ENCODE data around the gene SPINK6.

The SPINK6 gene

GRCh38 chr5:148230240-148230639 is 27.4 kb downstream of the SPINK6 start:
- TF ChIP-seq CTCF (IDR thresholded peaks at IDR 0.05; ENCODE audit: low read depth, low read length, missing control alignments), result no peak
- DNase-seq (ENCODE audit: low read depth), result no peak
- H3K4me3 ChIP-seq (ENCODE audit: low read depth, low read length), result no peak overlapping the region
- in situ Hi-C loops (cut with HindIII; ENCODE audit: low sequenced_read_pairs), result no loop called here

GRCh38 chr5:148237785-148238417 is 35.1 kb downstream of the SPINK6 start:
- no peak for TF ChIP-seq CTCF (IDR thresholded peaks at IDR 0.05; ENCODE audit: low read depth, low read length, missing control alignments)
- no peak for DNase-seq (ENCODE audit: low read depth)
- in situ Hi-C loops (cut with HindIII; ENCODE audit: low sequenced_read_pairs), result no loop called here
- H3K4me3 ChIP-seq (ENCODE audit: low read depth, low read length), result no peak overlapping the region

DNA sequence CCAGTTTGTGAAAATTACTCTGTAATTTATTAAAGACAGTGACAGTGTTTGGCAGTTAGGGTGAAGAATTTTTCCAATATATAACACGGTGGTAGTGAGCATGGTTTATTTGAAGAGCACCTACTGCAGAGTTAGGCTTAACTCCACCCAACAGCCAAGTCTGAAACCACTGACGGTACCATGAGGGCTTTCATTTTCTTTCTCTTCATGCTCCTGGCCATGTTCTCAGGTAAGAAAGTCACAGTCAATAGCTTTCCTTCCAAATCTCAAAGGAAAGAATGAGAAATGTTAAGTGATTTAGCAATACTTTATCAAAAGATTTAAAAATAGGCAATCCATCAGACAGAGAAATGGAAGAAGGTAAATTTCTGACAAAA is 35.6 kb downstream of the SPINK6 start, which contains the start of gene MARCOL:
MARCOL (plus strand) TSS at position 108 of the 377 bp plus-strand sequence; CDS start at position 181, 73 bp downstream.
- no peak within 1 kb of the TSS for H3K4me3 ChIP-seq (ENCODE audit: low read depth, low read length)
- TF ChIP-seq CTCF (IDR thresholded peaks at IDR 0.05; ENCODE audit: low read depth, low read length, missing control alignments), result no peak
- in situ Hi-C loops (cut with HindIII; ENCODE audit: low sequenced_read_pairs), result no loop called here
- DNase-seq (ENCODE audit: low read depth), result no peak

DNA sequence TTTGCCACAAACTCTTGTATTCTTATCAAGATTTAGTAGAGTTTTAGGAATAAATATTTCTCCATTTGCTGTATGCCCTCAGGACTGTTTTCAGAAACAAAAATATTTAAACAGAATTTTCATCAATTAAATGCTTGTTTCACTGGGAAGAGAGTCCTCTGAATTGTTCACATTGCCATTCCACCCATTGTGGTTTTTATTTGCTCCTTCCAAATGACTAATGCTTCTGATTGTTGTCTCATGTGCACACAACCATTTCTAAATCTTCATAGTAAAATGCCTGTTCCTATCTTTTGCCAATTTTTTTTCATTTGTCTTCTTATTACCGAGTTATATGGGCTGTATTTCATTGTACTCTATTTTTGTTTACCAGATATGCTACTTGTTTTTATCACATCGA is 46.1 kb downstream of the SPINK6 start:
- in situ Hi-C loops (cut with HindIII; ENCODE audit: low sequenced_read_pairs), result no loop called here
- H3K4me3 ChIP-seq (ENCODE audit: low read depth, low read length), result no peak overlapping the region
- no peak for TF ChIP-seq CTCF (IDR thresholded peaks at IDR 0.05; ENCODE audit: low read depth, low read length, missing control alignments)
- no peak for DNase-seq (ENCODE audit: low read depth)

- no peak for DNase-seq (ENCODE audit: low read depth)
- TF ChIP-seq CTCF (IDR thresholded peaks at IDR 0.05; ENCODE audit: low read depth, low read length, missing control alignments), result no peak
- in situ Hi-C loops (cut with HindIII; ENCODE audit: low sequenced_read_pairs), result no loop called here
- no peak overlapping the region for H3K4me3 ChIP-seq (ENCODE audit: low read depth, low read length)
Measured at GRCh38 chr5:148255456-148255855, 52.6 kb downstream of the SPINK6 start.

DNA sequence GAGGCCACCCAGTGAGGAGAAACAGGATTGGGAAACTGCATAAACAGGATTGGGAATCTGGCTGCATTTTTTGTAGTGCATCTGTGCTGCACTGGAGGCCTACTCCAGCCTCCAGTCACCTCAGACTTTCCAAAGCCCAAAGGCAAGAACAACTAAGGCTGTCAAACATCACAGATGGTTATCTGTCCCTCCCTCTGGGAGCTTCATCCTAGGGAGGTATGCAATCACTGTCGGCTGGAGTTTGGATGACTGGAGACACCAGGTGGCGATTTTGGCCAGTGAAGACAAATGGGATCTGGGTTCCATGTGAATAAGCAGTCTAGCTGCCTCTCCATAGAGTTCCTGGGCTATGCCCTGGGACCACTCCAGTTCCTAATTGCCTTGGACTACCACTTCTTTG is 56.4 kb downstream of the SPINK6 start:
- in situ Hi-C loops (cut with HindIII; ENCODE audit: low sequenced_read_pairs), result no loop called here
- DNase-seq (ENCODE audit: low read depth), result no peak
- no peak for TF ChIP-seq CTCF (IDR thresholded peaks at IDR 0.05; ENCODE audit: low read depth, low read length, missing control alignments)
- H3K4me3 ChIP-seq (ENCODE audit: low read depth, low read length), result no peak overlapping the region

All from astrocyte of the cerebellum (primary cell).